Activated T-cell treated with anti-CD3 and anti-CD28 coated beads for 4 hours (primary cell): ENCODE data around the gene POTEG.
"Not testable (repeated sequence)": the region's sequence is repeated elsewhere in the genome, so short reads cannot be mapped to it uniquely, and the experiment has no call there.

Source experiments
- DNase-seq: peaks from one replicate; pipeline ENCODE4 v3.0.0-alpha.2; 2020

Gene POTEG

GRCh38 chr14:19372813-19373500 lies 61.2 kb downstream of the POTEG start:
- DNase-seq, result not testable (repeated sequence)

- DNase-seq, result not testable (repeated sequence)
Measured at GRCh38 chr14:19371767-19372166, 62.4 kb downstream of the POTEG start.

GRCh38 chr14:19362803-19363202 lies 71.3 kb downstream of the POTEG start:
- DNase-seq, result not testable (repeated sequence)

GRCh38 chr14:19362323-19362722 lies 71.8 kb downstream of the POTEG start:
- not testable (repeated sequence) for DNase-seq

- DNase-seq, result not testable (repeated sequence)
Measured at GRCh38 chr14:19361636-19362253, 72.4 kb downstream of the POTEG start.

- DNase-seq, result not testable (repeated sequence)
Measured at GRCh38 chr14:19360937-19361635, 73.1 kb downstream of the POTEG start.
